ENCODE measurements around the gene BIN1. TPM values are rescaled to one million over a fixed set of nuclear protein-coding genes. Genes with fewer than 3 reads are reported as not detected.

Gene BIN1
- total RNA-seq, 2 experiments from 2014 or later, result 55.4 to 58.2 TPM

DNA sequence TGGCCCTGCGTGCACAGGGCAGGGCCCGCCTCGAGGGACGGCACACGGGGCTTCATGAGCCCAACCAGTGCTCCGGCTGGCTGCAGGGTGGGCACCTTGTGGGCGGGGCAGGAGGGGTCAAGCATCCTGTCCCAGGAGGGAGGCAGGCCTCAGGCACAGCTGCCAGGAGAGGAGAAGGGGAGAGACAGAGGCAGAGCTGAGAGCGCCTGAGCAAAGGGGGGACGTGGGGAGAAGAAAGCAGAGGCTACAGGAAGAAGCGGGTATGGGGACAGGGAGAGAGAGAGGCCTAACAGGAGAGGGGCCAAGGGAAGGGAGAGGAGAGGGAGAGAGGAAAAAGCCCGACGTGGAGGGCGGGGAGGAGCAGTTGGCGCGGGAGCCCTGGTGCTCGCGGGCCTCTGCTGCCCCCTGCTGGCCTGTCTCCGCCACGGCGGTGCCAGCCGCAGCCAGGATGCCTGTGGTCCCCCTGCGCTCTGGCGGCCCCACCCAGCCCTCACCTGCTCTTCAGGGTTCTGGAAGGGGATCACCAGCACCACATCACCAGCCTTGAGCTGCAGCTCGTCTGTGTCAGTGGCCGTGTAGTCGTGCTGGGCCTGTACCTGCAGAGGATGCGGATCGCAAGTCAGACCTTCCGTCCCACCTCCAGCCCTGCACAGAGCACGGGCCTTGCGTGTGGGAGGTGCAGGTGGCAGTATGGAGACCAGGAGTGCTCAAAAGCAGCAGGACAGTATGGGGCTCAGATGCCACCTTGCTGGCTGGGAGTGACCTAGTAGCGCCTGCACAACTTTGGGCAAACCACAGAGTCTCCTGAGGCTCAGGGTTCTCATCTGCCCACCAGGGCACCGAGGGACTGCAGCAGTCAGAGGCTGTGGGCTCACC, 56.8 kb downstream of the BIN1 start:
- CTCF ChIA-PET, result interaction anchor here (0.5 to 2.7 kb wide), 14 partner anchors 8 to 602 kb away, joined by 3 to 8 read pairs (median 4); no protein-coding TSS in a partner anchor
- H3K27ac Mint-ChIP-seq, result no peak overlapping the region
- H3K4me3 Mint-ChIP-seq, result no peak overlapping the region
- no peaks in the 10 kb centered on the region for H3K27me3 Mint-ChIP-seq
- H3K4me1 Mint-ChIP-seq (ENCODE audit: low read depth), result peaks cover 2% of the 10 kb centered on the region
- peak; percentile 70 for DNase-seq
- H3K36me3 Mint-ChIP-seq, result peaks cover 5% of the 10 kb centered on the region
- POLR2A ChIA-PET, result no interaction called here
- H3K9me3 Mint-ChIP-seq, result no peaks in the 10 kb centered on the region
- intact Hi-C loops (cut with micrococcal nuclease), result no loop called here

- intact Hi-C loops (cut with micrococcal nuclease), result no loop called here
- no peak for DNase-seq
- no peaks in the 10 kb centered on the region for H3K9me3 Mint-ChIP-seq
- no peak overlapping the region for H3K27ac Mint-ChIP-seq
- H3K4me3 Mint-ChIP-seq, result no peak overlapping the region
- H3K27me3 Mint-ChIP-seq, result no peaks in the 10 kb centered on the region
- peaks cover 5% of the 10 kb centered on the region for H3K36me3 Mint-ChIP-seq
- ChIA-PET POLR2A (no interaction called here), CTCF (interaction anchor here (0.6 to 2.7 kb wide), 11 partner anchors 13 to 521 kb away, joined by 3 to 8 read pairs (median 4); no protein-coding TSS in a partner anchor)
- peaks cover 2% of the 10 kb centered on the region for H3K4me1 Mint-ChIP-seq (ENCODE audit: low read depth)
Measured at GRCh38 chr2:127048969-127049897, 57.7 kb downstream of the BIN1 start.

DNA sequence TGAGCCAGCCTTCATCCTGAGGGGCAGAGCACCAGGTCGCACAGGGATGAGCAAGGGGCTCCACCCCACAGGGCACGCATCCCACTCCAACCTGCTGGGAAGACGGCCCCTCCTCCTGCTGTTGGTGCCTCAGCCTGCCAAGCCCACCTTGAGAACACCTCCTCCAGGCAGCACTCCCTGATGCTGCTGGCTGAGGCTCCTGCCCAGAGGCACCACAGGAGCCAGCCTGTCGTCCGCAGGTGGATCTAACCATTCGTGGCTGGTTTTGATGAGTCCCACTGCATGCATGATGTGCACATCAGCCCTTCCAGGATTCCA, 58.4 kb downstream of the BIN1 start:
- H3K9me3 Mint-ChIP-seq, result no peaks in the 10 kb centered on the region
- ChIA-PET CTCF (no interaction called here), POLR2A (no interaction called here)
- DNase-seq, result no peak
- H3K36me3 Mint-ChIP-seq, result peaks cover 5% of the 10 kb centered on the region
- no peak overlapping the region for H3K27ac Mint-ChIP-seq
- H3K27me3 Mint-ChIP-seq, result no peaks in the 10 kb centered on the region
- no peak overlapping the region for H3K4me3 Mint-ChIP-seq
- intact Hi-C loops (cut with micrococcal nuclease), result no loop called here
- peaks cover 2% of the 10 kb centered on the region for H3K4me1 Mint-ChIP-seq (ENCODE audit: low read depth)

- peaks cover 5% of the 10 kb centered on the region for H3K36me3 Mint-ChIP-seq
- no peaks in the 10 kb centered on the region for H3K9me3 Mint-ChIP-seq
- ChIA-PET CTCF (no interaction called here), POLR2A (no interaction called here)
- intact Hi-C loops (cut with micrococcal nuclease), result no loop called here
- H3K27me3 Mint-ChIP-seq, result no peaks in the 10 kb centered on the region
- H3K4me1 Mint-ChIP-seq (ENCODE audit: low read depth), result peaks cover 2% of the 10 kb centered on the region
- H3K27ac Mint-ChIP-seq, result no peak overlapping the region
- no peak for DNase-seq
- H3K4me3 Mint-ChIP-seq, result no peak overlapping the region
Measured at GRCh38 chr2:127047716-127048617, 59.0 kb downstream of the BIN1 start.

DNA sequence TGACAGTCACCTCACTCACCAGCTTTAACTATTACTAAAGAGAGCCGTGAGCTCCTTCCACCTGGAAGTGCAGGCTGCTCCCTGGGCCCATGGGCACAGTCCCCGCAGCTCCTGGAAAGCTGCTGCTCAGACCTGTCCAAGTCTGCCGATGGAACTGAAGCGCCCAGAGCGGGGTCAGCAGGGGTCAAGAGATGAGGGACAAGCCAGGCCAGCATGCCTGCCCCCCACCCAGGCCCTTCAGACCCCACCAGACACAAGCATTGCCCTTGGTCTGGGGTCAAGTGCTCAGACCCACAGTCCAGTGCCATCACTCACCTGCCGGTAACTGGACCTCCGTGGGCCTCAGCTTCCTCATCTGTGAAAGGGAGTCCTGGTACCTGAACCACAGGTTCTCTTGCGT, 59.9 kb downstream of the BIN1 start:
- intact Hi-C loops (cut with micrococcal nuclease), result no loop called here
- Mint-ChIP-seq H3K4me3 (no peak overlapping the region), H3K27ac (no peak overlapping the region), H3K4me1 (ENCODE audit: low read depth) (peaks cover 2% of the 10 kb centered on the region), H3K27me3 (no peaks in the 10 kb centered on the region), H3K36me3 (peaks cover 5% of the 10 kb centered on the region), H3K9me3 (no peaks in the 10 kb centered on the region)
- ChIA-PET CTCF (no interaction called here), POLR2A (no interaction called here)
- DNase-seq, result no peak

GRCh38 chr2:127046579-127046978, 60.4 kb downstream of the BIN1 start:
- ChIA-PET POLR2A (no interaction called here), CTCF (no interaction called here)
- Mint-ChIP-seq H3K27me3 (no peaks in the 10 kb centered on the region), H3K36me3 (peaks cover 5% of the 10 kb centered on the region), H3K27ac (no peak overlapping the region), H3K4me3 (no peak overlapping the region), H3K9me3 (no peaks in the 10 kb centered on the region), H3K4me1 (ENCODE audit: low read depth) (peaks cover 2% of the 10 kb centered on the region)
- intact Hi-C loops (cut with micrococcal nuclease), result no loop called here
- no peak for DNase-seq

DNA sequence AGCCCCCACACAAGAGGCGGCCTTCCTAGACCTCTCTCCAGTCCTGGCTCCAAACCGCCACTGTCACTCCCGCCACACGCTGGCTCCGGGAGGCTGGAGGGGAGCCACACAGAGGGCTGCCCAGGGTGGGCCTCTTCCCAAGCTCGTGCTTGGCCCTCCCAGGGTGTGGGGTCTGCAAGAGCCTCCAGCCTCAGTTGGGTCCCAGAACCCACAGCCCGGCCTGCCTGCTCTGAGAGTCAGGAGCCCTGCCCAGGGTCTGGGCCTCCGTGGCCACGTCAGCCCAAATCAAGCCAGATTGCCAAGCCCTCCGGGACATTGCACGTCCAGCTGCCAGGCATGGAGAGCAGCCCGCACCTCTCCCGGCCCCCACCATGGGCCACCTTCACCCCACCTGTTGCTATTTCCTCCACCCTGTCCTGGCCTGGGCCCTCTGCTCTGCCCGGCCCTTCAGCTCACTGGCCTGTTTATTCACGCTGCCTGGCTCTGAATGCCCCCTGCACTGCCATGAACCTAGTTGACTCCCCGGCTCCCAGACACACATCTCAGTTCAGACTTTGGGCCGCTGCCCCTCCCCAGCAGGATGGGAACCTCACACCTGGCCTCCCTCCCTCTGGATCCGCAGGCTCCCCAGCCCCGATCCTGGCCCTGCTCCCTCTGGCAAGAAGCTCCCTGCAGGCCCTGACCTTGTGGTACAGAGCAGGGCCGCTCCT, 61.0 kb downstream of the BIN1 start:
- H3K27ac Mint-ChIP-seq, result no peak overlapping the region
- CTCF ChIA-PET, result no interaction called here
- POLR2A ChIA-PET, result no interaction called here

GRCh38 chr2:127044977-127045661, 61.8 kb downstream of the BIN1 start:
- ChIA-PET CTCF (no interaction called here), POLR2A (no interaction called here)
- H3K27ac Mint-ChIP-seq, result no peak overlapping the region
- no peaks in the 10 kb centered on the region for H3K9me3 Mint-ChIP-seq
- H3K36me3 Mint-ChIP-seq, result peaks cover 5% of the 10 kb centered on the region
- intact Hi-C loops (cut with micrococcal nuclease), result no loop called here
- H3K4me3 Mint-ChIP-seq, result no peak overlapping the region
- H3K4me1 Mint-ChIP-seq (ENCODE audit: low read depth), result peaks cover 2% of the 10 kb centered on the region
- peak; percentile 6 for DNase-seq
- no peaks in the 10 kb centered on the region for H3K27me3 Mint-ChIP-seq

More for the DNA sequence above, 61.0 kb downstream of the BIN1 start:
- Mint-ChIP-seq H3K4me3 (no peak overlapping the region), H3K27me3 (no peaks in the 10 kb centered on the region), H3K4me1 (ENCODE audit: low read depth) (peaks cover 2% of the 10 kb centered on the region), H3K9me3 (no peaks in the 10 kb centered on the region), H3K36me3 (peaks cover 5% of the 10 kb centered on the region)
- intact Hi-C loops (cut with micrococcal nuclease), result no loop called here
- no peak for DNase-seq

DNA sequence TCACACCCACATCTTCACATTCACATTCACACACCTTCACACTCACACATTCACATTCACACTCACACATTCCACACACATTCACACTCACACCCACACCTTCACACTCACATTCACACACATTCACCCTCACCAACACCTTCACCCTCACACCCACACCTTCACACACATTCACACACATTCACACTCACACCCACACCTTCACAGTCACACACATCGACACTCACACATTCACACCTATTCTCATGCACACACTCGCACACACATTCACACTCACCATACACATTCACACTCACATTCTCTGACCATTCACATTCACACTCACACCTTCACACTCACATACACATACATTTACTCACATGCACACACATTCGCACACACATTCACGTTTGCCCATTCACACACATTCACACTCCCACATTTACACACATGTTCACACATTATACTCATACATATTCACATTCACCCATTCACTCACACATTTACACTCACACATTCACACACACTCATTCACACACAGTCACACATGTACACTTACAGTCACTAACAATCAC, 62.7 kb downstream of the BIN1 start:
- CTCF ChIA-PET, result no interaction called here

GRCh38 chr2:127043367-127044164, 63.4 kb downstream of the BIN1 start:
- Mint-ChIP-seq H3K27ac (no peak overlapping the region), H3K27me3 (no peaks in the 10 kb centered on the region), H3K4me1 (ENCODE audit: low read depth) (peaks cover 7% of the 10 kb centered on the region), H3K9me3 (no peaks in the 10 kb centered on the region), H3K4me3 (no peak overlapping the region), H3K36me3 (peaks cover 5% of the 10 kb centered on the region)
- ChIA-PET CTCF (no interaction called here), POLR2A (no interaction called here)
- intact Hi-C loops (cut with micrococcal nuclease), result no loop called here
- peak; percentile 1 for DNase-seq

More for the DNA sequence above, 62.7 kb downstream of the BIN1 start:
- Mint-ChIP-seq H3K27me3 (no peaks in the 10 kb centered on the region), H3K4me3 (no peak overlapping the region), H3K27ac (no peak overlapping the region), H3K4me1 (ENCODE audit: low read depth) (peaks cover 7% of the 10 kb centered on the region), H3K36me3 (peaks cover 5% of the 10 kb centered on the region), H3K9me3 (no peaks in the 10 kb centered on the region)
- peak; percentile 1 for DNase-seq
- intact Hi-C loops (cut with micrococcal nuclease), result no loop called here
- POLR2A ChIA-PET, result no interaction called here

Measured in activated CD4-positive, alpha-beta memory T cell treated with anti-CD3 and anti-CD28 coated beads for 36 hours (primary cell).